Gastroesophageal sphincter (tissue), 3 donors: ENCODE measurements around the gene KANK2.

Experiments
- EP300 ChIP-seq: sonication (generic); formaldehyde crosslinking; IDR thresholded peaks from one replicate; pipeline ENCODE4 v1.6.1; 2017; ENCODE audit warnings: antibody characterized with exemption, mild to moderate bottlenecking
- POLR2A ChIP-seq, 2 donors: fragments of 450-650 bp; IDR thresholded peaks; one replicate each; pipeline ENCODE4 v1.6.1; 2017; ENCODE audit warnings: antibody characterized with exemption in 2 of 2, mild to moderate bottlenecking in 2 of 2, moderate library complexity in 1 of 2
- POLR2AphosphoS5 ChIP-seq: sonication (generic); formaldehyde crosslinking; IDR thresholded peaks from one replicate; pipeline ENCODE4 v1.6.1; 2017; ENCODE audit warnings: antibody characterized with exemption
- TF ChIP-seq, protein P1 (sequence below), 4 experiments: fragments of 200-600 bp in 2 of 4; fragments of 450-650 bp in 2 of 4; sonication (generic) in 1 of 4; IDR thresholded peaks; one replicate each; pipeline ENCODE4 v1.5.1; 2017 to 2019; ENCODE audit warnings: antibody characterized with exemption in 4 of 4, mild to moderate bottlenecking in 2 of 4, moderate library complexity in 2 of 4

DNA sequence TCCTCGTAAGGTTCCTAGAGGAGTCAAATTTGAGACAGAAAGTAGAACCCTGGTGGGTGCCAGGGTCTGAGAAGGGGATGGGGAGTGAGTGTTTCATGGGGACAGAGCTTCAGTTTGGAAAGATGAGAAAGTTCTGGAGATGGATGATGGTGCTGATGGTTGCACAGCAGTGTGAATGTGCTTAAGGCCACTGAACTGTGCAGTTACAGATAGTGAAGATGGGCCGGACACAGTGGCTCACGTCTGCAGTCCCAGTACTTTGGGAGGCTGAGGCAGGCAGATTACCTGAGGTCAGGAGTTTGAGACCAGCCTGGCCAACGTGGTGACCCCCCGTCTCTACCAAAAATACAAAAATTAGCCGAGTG, 42.7 kb downstream of the KANK2 start:
- TF ChIP-seq, protein P1, sequence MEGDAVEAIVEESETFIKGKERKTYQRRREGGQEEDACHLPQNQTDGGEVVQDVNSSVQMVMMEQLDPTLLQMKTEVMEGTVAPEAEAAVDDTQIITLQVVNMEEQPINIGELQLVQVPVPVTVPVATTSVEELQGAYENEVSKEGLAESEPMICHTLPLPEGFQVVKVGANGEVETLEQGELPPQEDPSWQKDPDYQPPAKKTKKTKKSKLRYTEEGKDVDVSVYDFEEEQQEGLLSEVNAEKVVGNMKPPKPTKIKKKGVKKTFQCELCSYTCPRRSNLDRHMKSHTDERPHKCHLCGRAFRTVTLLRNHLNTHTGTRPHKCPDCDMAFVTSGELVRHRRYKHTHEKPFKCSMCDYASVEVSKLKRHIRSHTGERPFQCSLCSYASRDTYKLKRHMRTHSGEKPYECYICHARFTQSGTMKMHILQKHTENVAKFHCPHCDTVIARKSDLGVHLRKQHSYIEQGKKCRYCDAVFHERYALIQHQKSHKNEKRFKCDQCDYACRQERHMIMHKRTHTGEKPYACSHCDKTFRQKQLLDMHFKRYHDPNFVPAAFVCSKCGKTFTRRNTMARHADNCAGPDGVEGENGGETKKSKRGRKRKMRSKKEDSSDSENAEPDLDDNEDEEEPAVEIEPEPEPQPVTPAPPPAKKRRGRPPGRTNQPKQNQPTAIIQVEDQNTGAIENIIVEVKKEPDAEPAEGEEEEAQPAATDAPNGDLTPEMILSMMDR (IDR thresholded peaks at IDR 0.05): no peak
- no peak for TF ChIP-seq POLR2A (IDR thresholded peaks at IDR 0.05)
- no peak for TF ChIP-seq EP300
- TF ChIP-seq POLR2AphosphoS5: no peak
